HG02870 (cell line): ENCODE measurements around the gene LRRC74B.
"Not testable (repeated sequence)": the region's sequence is repeated elsewhere in the genome, so short reads cannot be mapped to it uniquely, and the experiment has no call there.

ENCODE experiments used
- ATAC-seq: cut with Tn5 transposase; IDR thresholded peaks from one replicate; pipeline ENCODE4 v1.9.1; 2021; ENCODE audit warnings: mild to moderate bottlenecking, moderate library complexity; ENCODE audit not compliant: unreplicated experiment

Gene LRRC74B

DNA sequence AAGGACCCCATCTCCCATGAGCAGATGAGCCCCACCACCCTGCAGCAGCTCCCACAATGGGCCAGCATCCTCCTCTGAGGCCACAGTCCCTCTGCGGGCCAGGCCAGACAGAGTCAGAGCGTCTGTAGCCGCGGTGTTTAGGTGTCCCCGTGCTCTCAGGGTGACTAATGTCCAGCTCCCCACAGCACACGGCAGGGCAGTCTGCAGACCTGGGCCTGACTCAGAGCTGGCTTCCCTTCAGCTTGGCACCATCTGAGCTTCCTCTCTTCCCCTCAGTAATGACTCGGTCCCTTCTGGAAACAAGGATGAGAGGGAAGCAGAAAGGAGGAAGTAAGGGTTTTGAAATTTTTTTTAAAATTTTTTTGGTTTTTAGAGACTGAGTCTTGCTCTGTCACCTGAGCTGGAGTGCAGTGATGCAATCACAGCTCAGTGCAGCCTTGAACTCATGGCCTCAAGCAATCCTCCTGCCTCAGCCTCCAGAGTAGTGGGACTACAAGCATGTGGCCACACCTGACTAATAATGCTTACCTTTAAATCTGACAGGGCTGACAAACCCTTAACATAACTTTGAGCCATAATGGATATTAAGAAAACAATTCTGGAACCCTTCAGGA lies 28.5 kb downstream of the LRRC74B start:
- no peak for ATAC-seq

DNA sequence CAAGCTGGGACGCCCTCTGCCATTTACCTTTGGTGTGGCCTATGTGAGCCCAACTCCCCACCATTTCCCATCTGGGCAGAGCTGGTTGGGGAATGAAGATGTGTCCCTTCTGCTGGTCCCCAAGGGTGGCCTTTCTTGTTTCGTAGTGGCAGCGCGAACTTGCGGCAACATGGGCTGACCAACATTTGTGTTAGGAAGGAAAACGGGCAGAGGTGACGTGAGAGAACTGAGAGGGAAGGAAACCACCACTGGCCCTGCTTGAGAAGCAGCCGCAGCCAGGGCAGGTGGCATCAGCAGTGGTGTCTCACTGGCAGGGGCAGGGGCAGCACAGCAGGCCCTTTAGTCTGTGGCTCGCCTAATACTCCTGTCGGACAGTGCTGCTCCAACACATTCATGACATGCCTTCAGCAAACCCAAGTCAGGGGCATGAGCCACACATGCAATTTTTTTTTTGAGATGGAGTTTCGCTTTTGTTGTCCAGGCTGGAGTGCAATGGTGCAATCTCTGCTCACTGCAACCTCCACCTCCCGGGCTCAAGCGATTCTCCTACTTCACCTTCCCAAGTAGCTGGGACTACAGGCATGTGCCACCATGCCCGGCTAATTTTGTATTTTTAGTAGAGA lies 29.9 kb downstream of the LRRC74B start:
- ATAC-seq: no peak

DNA sequence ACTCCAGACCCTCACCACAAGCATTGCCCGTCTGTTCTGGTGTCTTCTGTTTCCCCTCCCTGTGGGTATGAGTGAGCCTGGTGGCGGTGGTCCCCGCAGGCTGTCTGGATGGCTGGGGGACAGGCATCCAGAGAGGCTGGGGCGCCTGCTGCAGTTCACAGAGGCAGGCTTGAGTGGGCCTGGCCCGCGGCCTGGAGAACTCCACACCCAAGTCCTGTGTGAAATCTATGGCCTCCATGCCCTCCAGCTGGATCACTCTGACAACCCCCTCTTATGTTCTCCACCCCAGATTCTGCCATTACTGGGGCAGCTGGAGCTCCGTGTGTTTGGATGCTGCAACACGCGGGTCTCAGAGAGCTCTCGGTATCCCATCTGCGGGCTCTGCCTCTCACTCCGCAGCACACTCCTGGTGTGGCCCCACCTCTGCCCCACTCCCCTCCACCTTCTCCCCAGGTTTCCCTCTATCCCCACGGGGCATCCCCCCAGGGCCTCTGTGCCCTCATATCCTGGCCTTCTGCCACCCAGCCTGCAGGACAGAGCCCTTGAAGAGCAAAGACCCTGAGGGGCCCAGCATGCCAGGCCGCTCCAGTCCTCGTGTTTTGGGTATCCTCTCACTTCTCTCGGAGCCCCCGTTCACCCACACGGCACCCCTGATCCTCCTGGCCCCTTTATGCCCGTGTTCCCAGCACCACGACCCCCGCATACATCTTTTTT lies 31.3 kb downstream of the LRRC74B start:
- no peak for ATAC-seq

DNA sequence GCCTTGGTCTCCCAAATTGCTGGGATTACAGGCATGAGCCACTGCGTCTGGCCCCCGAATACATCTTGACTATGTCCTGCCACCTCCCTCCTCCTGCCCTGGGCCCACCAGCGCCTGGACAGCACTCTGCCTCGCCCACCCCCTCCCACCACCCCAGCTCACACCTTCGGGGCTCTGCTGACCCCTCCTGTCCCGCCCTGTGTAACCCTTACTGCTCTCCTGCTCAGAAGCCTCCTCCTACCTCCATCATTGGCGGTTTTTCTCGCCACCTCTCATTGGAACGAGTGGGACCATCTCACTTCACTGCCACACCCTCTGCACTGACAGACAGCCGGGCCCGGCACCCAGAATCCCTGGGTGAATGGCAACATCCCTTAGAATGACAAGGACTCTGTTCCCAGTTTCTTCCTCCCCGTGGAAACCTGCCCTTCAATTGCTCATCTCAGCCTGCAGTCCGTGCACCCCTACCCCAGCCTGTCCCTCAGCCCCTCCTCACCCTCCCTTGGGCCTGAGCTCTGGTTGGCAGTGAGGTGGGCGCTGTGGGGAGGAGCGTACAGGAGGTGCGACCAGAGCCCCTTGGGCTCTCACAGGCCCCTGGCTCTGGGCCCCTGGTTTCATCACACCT lies 32.2 kb downstream of the LRRC74B start:
- ATAC-seq: no peak

DNA sequence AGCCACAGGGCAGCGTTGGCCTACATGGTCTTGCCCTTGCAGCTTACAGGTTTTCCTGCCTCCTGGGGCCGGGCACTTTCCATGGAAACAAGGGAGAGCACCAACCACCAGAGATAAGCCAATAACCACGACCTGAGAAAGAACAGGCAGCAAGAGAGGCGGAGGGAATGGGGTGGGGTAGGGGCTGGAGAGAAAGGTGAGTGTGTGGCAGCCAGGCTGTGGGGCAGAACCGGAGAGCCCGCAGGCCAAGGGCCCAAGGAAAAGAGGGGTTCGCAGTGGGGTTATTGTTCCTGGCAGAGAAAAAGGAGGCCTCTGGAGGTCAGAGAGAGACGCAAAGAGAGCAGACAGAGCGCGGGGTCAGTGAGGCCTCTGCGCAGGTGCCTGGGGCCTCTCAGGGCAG lies 33.2 kb downstream of the LRRC74B start:
- ATAC-seq: no peak

DNA sequence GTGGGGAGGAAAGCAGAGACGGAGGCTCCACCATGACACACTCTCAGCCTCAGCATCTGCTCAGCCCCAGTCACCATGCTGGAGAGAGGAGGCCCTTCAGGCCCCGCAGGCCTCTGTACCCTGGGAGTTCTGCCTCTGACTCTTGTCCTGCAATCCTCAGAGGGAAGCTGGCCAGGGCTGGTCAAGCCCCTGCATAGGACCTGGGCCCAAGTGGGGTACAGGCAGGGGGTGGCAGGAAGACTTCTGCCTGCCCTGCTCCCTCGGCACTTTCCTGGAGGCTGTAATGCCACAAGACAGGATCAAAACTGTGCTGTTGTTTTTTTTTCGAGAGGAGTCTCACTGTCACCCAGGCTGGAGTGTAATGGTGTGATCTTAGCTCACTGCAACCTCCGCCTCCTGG lies 33.7 kb downstream of the LRRC74B start:
- no peak for ATAC-seq

DNA sequence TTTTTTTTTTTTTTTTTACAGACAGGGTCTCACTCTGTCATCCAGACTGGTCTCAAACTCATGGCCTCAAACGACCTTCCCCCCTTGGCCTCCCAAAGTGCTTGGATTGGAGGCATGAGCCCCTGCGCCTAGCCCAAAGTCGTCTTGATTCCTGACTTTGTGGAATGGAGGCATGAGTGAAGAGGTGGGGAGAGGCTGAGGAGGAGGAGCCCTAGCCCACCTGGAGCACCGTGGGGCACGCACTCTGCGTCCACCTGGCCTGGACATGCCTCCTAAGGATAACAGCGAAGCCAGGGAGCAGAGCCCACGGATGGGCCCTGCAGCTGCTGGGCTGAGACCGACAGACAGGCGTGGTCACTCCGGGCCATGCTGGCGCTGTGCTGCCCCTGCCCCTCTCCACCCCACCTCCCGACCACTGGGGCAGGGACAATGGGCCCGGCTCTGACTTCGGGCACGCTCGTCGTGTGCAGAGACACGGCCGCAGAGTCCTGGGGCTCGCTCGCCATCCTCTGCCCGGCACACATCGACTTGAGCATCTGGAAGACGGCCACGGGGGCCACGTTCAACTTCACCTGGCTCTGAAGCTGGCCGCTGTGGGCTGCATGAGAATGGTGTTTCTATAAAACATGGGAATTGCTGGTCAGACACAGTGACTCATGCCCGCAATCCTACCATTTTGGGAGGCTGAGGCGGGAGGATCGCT lies 34.8 kb downstream of the LRRC74B start:
- no peak for ATAC-seq

DNA sequence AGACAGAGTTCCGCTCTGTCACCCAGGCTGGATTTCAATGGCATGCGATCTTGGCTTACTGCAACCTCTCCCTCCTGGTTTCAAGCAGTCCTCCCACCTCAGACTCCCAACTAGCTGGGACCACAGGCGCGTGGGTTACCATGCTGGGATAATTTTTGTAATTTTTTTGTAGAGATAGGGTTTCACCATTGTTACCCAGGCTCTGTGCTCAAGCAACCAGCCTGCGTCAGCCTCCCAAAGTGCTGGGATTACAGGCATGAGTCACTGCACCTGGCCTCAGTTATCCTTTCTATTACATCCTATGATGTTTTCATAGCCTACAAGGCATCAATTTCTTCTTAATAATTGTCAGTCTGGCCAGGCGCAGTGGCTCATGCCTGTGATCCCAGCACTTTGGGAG lies 36.5 kb downstream of the LRRC74B start:
- ATAC-seq: no peak

DNA sequence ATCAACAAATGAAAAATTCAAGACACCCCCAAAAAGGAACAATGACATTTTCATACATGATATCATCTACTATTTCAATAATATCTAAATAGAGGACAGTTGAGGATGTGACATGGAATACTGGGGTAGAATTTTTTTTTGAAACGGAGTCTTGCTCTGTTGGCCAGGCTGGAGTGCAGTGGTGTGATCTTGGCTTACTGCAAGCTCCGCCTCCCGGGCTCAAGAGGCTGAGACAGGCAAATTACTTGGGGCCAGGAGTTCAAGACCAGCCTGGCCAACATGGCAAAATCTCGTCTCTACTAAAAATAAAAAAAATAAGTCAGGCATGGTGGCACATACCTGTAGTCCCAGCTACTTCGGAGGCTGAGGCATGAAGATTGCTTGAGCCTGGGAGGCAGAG lies 41.4 kb downstream of the LRRC74B start:
- no peak for ATAC-seq

DNA sequence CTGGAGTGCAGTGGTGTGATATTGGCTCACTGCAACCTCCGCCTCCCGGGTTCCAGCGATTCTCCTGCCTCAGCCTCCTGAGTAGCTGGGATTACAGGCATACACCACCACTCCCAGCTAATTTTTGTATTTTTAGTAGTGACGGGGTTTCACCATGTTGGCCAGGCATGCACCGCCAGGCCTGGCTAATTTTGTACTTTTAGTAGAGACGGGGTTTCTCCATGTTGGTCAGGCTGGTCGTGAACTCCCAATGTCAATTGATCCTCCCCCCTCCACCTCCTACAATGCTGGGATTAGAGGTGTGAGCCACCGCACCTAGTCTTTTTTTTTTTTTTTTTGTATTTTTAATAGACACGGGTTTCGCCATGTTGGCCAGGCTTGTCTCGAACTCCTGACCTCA lies 42.2 kb downstream of the LRRC74B start:
- ATAC-seq: not testable (repeated sequence)

DNA sequence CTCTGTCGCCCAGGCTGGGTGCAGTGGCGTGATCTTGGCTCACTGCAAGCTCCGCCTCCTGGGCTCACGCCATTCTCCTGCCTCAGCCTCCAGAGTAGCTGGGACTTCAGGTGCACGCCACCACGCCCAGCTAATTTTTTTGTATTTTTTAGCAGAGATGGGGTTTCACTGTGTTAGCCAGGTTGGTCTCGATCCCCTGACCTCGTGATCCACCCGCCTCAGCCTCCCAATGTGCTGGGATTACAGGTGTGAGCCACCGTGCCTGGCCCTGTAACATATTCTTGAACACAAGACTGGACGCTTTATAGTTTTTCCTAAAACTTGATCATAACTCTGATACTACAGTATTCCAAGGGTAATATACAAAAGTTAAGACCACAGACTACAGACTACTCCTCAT lies 45.5 kb downstream of the LRRC74B start:
- not testable (repeated sequence) for ATAC-seq

DNA sequence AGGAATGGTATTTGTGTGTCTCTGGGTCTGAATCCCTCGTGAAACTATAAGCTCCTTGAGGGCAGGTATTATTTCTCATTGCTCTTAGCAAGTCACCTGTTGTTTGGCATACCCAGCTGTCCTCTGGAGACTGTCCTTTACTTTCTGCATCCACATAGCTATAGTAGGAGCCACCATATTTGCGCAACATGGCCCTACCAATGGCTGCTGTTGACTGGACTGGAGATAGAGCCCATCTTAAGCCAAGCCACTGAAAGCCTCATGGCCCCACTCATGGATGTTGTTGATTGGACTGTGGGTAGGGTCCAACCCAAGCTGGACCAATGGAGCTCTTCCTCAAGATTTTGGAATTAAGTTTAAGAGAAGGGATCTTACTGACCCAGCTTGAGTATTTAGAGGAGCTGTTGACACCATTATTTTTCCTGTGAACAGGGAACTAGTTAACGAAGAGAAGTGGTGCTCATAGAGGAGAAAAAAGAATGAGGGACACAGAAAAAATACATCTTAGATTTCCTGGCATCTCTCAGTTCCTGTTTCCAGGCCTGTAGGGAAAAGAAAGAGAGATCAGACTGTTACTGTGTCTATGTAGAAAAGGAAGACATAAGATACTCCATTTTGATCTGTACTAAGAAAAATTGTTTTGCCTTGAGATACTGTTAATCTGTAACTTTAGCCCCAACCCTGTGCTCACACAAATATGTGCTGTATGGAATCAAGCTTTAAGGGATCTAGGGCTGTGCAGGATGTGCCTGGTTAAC lies 47.2 kb downstream of the LRRC74B start:
- ATAC-seq: no peak

DNA sequence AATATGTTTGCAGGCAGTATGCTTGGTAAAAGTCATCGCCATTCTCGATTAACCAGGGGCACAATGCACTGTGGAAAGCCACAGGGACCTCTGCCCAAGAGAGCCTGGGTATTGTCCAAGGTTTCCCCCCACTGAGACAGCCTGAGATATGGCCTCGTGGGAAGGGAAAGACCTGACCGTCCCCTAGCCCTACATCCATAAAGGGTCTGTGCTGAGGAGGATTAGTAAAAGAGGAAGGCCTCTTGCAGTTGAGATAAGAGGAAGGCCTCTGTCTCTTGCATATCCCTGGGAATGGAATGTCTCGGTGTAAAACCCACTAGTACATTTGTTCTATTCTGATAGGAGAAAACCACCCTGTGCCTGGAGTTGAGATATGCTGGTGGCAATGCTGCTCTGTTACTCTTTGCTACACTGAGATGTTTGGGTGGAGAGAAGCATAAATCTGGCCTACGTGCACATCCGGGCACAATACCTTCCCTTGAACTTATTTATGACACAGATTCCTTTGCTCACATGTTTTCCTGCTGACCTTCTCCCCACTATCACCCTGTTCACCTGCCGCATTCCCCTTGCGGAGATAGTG lies 47.9 kb downstream of the LRRC74B start:
- not testable (repeated sequence) for ATAC-seq

DNA sequence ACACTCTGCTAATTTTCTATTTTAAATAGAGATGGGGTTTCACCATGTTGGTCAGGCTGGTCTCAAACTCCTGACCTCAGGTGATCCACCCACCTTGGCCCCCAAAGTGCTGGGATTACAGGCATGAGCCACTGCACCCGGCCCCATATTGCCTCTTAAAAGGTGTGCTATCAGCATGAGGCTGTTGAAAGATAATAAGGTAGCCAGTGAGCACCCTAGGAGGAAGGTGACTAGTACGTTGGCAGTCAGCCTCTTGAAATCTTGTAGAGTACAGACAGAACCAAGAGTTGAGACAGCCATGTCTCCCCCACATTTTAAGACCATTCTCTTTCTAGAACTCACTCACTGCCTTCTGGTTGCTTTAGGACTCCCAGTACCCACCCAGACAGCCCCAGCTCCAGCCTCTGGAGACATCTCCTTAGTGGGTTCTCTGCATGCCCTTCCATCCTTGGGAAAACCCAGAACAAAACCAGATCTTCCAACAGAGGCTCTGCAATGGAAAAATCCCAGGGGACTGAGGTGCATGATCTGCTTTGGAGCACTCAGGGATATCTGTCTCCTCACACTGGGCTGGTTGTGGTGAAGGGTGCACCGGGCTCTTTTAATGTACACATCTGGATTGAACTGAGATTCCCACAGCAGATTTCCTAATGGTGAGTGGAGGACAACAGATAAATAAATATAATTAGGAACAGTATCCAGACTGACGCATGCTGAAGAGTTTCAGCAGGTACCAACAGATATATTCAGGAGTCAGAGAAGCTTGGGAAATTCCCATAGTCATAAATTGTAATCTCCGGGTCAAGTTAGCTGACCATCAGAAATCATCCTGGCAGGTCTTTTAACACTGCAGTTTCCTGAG lies 49.4 kb downstream of the LRRC74B start:
- ATAC-seq: no peak

DNA sequence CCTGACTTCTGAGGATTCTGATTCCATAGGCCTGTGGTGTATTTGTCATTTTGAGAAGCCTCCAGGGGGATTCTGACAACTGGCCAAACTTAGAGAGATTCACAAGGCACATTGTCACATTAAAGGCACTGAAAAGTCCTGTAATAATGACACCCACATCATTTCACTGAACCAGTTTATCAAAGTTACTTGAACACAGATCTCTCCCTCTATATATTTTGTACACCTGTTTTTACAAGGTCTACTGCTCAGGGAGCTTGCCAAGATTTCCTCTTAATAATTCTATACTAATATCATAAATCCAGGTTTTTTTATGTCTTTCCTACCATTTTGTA lies 50.0 kb downstream of the LRRC74B start:
- ATAC-seq: no peak

DNA sequence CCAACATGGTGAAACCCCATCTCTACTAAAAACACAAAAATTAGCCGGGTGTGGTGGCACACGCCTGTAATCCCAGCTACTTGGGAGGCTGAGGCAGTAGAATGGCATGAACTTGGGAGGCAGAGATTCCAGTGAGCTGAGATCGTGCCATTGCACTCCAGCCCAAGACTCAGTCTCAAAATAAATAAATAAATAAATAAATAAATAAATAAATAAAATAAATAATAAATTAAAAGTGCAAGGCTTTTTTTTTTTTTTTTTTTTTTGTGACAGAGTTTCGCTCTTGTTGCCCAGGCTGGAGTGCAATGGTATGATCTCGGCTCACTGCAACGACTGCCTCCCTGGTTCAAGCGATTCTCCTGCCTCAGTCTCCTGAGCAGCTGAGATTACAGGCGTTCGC lies 51.1 kb downstream of the LRRC74B start:
- not testable (repeated sequence) for ATAC-seq

DNA sequence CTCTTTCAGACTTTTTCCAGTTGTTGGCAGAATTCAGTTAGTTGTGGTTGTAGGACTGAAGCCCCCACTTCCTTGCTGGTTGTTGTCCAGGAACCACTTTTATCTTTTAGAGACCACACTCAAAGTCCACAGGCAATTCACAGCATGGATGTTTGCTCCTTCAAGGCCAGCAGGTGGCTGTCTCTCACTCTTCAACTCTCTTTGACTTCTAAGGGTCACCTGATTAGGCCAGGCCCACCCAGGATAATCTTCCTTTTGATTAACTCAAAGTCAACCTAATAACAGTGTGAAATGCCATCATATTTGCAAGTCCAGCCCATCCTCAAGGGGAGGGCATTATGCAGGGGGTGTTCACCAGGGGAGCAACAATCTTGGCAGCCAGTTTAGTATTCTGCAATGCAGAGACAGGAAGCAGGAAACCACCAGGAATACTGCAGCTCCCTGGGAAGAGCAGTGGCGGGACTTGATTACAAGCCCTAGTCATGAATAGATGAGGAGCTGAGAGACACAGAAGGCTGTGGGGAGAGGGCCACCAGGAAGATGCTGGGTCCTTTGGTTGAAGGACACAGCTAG lies 52.4 kb downstream of the LRRC74B start:
- no peak for ATAC-seq

DNA sequence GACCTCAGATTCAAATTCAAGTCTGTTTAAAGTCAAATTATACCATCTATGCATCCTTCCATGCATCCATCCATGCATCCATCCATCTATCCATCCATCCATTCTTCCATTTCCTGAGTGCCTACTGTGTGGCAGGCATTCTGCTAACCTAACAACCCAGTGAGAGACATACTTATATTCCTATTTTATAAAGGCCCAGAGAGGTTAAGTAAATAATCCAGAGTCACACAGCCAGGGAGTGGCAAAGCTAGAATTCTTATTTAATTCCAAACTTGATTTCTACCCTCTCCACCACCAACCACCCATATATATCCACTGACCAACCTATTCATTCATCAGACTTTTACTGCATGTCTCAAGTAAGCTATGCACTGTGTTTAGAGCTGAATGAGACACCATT lies 53.8 kb downstream of the LRRC74B start:
- ATAC-seq: no peak
